NCI-H128 (cell line): Measurements from ENCODE around the gene GFAP.

ENCODE experiments used
- DNase-seq: peaks from one replicate; lab custom pipeline; 2025; ENCODE audit not compliant: unreplicated experiment; lab: John Stamatoyannopoulos, UW

GFAP gene

DNA sequence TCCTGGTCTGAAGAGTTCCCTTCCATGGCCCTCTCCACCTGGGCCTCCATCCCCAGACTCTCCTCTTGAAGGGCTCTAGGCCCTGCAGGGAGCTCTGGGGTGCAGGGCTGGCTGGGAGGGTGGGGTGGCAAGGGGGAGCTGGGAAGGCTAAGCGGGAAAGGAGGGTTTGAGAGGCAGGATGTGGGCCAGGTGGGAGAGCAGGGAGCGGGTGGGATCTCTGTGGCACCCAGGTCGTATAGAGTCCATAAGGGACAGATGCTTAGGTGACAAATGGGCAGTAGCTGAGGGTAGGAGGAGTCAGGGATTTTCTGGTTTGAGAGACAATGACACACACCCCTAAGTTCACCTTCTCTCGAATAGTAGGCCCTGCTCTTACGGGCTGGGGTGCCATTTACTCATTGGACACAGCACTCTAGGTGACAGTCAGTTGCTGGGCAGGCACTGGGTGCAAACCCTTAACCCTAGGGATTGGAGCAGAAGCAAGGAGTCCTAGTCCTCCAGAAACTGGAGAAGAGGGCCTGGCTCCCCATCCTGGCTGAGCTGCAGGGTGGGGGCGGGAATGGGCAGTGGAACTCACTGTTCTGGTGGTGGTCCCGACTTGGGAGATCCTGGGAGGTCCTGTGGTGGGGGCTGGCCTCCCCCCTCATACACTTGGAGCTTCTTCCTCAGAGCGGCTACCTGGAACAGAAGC, 16.9 kb upstream of the GFAP start:
- DNase-seq, result no peak

DNA sequence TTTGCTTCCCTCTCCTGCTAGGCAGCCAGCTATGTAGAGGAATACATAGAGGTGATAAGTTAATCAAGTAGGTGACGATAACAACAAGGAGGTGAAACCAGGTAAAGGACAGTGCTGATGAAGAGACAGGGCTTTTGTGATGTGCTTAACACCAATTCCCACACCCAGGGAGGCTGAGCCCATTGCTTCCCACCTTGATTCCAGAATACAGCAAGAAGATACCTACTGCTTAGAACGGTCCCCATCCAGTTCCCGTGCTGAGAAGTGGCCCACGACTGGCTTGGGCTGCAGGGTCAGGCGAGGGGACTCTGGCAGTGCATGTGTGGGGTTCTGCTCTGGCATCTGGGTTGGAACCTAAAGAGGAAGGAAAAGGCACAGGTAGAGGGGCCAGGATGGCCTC, 16.1 kb upstream of the GFAP start:
- DNase-seq, result no peak

DNA sequence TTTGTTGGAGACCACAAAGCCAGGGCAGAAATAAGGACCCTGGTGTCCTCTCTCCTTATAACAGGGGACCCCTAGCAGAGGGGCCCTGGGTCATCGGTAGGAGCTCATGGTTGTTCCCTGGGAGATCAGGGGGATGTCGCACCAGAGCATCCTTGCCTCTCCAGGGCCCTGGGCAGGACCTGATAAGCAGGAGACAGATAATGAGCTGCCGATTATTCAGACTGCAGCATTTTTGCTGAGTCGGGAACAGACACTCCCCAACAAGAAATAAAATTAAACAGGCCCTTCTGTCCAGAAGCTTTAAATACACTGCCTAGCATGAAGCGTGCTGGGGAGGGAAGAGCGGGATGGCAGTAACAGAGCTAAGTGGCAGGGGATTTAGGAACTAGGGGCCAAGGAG, 15.4 kb upstream of the GFAP start:
- DNase-seq, result no peak

- no peak for DNase-seq
These were observed 13.8 kb upstream of the GFAP start for GRCh38 chr17:44928950-44929720.

- no peak for DNase-seq
These were observed 12.8 kb upstream of the GFAP start for GRCh38 chr17:44928136-44928535.

GRCh38 chr17:44927696-44928095, 12.4 kb upstream of the GFAP start:
- no peak for DNase-seq

- no peak for DNase-seq
These were observed 11.7 kb upstream of the GFAP start for GRCh38 chr17:44926821-44927525.

DNA sequence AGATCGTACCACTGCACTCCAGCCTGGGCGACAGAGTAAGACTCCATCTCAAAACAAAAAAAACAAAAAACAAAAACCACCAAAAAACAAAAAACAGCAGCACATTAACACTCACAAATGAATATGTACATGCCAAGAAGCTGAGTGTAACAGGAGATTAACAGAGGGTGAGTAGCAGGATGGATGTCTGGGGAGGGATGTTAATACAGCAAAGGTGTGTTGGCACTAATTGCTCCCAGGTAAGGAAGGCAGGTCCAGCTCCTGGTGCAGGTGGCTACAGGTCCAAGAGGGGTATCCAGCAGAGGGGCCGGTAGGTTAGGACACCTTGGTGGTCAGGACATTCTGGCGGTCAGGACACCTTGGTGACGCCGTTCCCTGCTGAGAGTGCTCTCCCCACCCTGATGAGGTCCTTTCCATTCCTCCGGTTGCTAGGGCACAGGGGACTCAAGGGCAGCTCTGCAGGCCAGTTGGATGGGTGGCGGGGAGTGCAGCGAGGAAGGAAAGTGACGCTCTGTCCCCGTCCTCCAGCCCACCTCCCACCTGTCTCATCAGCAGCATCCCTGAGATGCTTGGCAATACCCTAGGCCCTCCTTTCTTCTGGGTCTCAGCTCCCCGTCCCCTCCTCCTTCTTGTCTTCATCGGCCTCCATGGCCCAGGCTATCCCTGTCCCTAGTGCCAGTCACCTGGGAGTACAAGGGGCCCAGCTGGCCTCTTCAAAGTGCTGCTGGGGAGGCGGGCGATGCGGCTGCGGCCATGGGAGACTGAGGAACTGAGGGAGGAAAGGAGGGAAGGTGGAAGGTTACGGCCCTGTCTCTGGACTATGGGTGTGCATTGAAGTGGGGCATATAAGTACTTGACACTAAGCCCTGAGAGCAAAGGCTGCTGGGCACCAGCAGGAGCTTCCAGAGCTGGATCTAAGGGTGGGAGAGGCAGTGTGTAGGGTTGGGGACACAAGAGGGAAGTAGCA, 10.7 kb upstream of the GFAP start:
- no peak for DNase-seq

GRCh38 chr17:44924107-44924544, 8.8 kb upstream of the GFAP start:
- DNase-seq, result no peak

- DNase-seq, result no peak
These were observed 7.6 kb upstream of the GFAP start for GRCh38 chr17:44922746-44923470.

DNA sequence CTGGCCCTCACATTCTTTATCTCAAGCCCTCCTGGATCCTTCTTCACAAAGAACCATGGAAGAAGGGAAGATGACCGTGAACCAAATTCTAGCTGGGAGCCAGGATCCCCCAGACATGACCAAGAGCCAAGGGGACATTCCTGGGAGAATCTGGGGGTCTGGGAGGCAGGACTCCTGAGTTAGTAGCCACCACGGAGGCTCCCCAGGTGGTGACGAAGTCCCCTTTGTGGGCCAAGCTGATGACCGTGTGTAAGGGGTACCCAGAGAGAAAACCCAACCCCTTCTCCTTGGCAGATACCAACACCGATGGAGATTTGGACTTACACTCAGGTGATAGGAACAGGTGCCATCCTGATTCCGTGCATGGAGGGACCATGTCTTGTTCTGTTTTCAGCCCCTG, 6.8 kb upstream of the GFAP start:
- DNase-seq, result no peak

DNA sequence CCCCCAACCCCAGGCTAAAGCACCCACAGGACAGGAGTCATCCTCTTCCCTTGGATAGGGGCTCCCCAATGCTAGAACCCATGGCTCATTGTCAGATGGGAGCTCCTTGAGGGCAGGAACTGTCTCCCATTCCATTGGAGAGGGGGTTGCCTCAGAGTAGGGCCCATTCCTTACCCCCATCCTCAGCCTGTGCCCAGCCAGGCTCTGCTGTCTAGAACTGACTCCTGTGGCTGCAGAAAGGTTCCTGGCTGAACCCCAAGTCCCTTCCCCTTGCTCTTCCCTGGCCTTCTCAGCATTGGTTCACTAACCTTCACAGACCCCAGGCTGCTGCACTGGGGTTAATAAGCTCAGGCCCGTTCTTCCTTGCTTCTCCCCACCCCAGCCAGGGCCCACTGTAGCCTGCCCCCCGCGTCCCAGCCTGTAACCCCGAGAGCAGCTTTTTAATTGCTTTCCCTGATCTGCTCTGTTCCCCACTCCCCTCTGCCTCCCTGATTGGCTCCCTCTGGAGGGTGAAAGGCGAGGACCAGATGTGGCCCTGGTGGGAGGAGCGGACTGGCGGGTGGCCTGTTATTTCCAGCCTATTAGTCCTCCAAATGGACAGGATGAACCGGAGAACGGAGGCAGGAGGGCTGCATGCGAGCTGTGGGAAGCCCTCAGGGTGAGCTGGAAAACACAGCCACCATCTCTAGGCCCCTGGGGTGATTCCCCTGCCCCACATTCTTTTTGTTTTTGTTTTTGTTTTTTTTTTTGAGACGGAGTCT, 6.0 kb upstream of the GFAP start:
- DNase-seq, result no peak

DNA sequence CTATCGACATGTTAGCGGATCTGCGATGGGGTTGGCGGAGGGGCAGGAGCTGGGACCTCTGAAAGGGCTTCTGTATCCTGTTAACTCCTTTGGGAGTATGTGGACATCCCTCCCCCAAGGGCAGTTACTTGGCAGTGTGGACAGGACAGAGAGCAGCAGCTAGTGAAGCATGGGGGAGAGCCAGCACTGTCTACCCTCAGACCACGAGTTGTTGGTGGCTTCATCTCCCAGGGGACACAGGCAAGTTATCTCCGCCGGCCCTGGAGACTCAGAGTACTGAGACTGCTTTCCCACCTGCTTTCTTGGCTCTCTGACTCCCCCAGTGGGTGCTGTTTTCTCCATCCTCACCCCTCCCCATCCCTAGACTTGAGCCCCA, 5.3 kb upstream of the GFAP start:
- no peak for DNase-seq

DNA sequence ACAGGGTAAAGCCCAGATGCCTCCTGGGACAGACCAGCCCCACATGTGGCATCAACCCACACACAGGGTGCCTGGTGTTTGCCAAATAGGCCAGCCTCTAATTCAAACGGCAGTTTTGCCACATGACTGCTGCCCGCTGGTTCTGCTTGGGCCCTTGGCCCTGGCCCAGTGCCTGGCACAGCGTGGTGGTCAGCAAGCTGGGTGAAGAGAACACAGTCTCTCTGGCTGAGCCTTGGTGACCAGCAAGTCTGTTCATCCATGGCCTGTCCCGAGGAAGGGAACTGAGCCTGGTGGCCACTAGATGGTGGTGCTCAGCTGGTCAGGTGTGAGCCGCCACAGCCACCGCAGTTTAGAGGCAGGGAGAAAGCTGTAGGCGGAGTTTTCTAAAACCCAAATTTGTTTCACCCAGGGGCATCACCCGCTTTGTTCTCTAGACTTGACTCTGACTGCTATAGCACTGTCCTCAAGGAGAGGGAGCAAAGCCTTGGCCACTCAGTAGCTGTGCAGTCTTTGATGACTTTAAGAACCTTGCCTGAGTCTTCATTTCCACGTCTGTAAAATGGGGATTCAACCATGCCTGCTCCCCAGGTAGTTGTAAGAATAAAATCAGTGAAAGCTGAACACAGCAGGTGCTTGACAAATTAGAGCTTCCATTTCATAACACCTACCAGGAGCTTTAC, 4.7 kb upstream of the GFAP start:
- DNase-seq, result peak; percentile 19

GRCh38 chr17:44919411-44919810, 4.1 kb upstream of the GFAP start:
- DNase-seq, result no peak

DNA sequence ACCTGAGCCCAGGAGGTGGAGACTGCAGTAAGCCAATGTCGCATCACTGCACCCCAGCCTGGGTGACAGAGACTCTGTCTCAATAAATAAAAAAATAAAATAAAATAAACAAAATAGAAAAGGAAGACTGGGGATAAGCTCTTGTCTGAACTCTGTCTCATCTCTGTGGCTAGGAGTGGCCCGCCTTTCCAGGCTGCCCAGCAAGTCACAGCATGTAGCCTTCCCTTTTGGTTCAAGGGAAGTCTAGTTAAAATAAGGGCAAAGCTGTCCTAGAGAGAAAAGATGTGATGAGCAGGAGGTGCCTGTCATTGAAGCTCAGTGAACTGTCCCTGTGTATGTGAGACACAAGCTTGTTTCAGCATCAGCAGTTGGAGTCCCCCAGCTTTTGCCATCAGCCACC, 2.7 kb upstream of the GFAP start:
- no peak for DNase-seq

DNA sequence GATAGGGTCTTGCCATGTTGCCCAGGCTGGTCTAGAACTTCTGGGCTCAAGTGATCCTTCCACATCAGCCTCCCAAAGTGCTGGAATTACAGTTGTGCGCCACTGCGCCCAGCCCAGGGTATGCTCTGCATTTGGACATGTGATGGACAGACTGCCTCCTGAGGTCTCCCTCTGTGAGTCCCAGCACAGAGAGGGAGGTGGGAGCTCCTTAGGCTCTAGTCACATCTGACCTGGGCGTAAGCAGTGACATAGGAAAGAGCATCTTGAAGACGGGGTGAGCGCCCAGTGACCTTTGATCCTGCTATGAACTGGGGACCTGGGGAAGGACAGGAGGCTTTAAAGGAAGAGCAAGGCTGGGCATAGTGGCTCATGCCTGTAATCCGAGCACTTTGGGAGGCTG, 2.2 kb upstream of the GFAP start:
- no peak for DNase-seq

- DNase-seq, result no peak
These were observed 1.5 kb upstream of the GFAP start for GRCh38 chr17:44916781-44917241.
